BLaER1 (cell line): ENCODE results near the gene BCL11B.

Experiments
- H3K27ac ChIP-seq: shearing (Covaris generic); formaldehyde crosslinking; 2 replicates; pipeline ENCODE4 v1.8.1; 2022
- H3K27me3 ChIP-seq: shearing (Covaris generic); formaldehyde crosslinking; 2 replicates; pipeline ENCODE4 v1.8.1; 2022
- H3K36me3 ChIP-seq: shearing (Covaris generic); formaldehyde crosslinking; 2 replicates; pipeline ENCODE4 v1.8.1; 2022
- H3K4me1 ChIP-seq: shearing (Covaris generic); formaldehyde crosslinking; 2 replicates; pipeline ENCODE4 v1.8.1; 2022
- H3K4me2 ChIP-seq: shearing (Covaris generic); formaldehyde crosslinking; 2 replicates; pipeline ENCODE4 v1.8.1; 2022
- H3K4me3 ChIP-seq: shearing (Covaris generic); formaldehyde crosslinking; 2 replicates; pipeline ENCODE4 v1.8.1; 2022
- H3K9ac ChIP-seq: shearing (Covaris generic); formaldehyde crosslinking; 2 replicates; pipeline ENCODE4 v1.8.1; 2022
- H3K9me3 ChIP-seq: shearing (Covaris generic); formaldehyde crosslinking; 2 replicates; pipeline ENCODE4 v1.8.1; 2022
- H4K20me1 ChIP-seq: shearing (Covaris generic); formaldehyde crosslinking; 2 replicates; pipeline ENCODE4 v1.8.1; 2022
- Cebpa-rat ChIP-seq: shearing (Covaris generic); IDR thresholded peaks from 2 replicates; pipeline ENCODE4 v1.8.1; 2022

The BCL11B gene

DNA sequence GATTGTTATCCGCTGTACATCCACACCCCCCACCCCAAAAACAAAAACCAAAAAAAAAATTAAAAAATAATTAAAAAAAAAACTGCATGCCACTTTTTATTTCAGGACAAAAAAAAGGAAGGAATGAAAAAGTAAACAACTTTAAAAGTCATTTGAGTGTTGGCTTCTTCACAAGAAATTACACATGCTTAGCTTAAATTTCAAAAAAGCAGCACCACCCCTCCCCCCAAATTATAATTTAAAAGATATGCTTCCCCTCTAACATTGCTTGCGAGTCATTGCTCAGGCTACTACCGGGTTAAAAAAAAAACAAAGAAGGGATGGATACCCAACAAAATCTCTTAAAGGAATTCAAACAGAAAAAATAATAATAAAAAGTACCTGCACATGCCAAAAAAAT lies 98.5 kb downstream of the BCL11B start:
- Histone ChIP-seq H3K4me2 (no peak overlapping the region), H3K9me3 (peaks cover 28% of the 10 kb centered on the region), H3K27me3 (no peaks in the 10 kb centered on the region), H3K27ac (no peak overlapping the region), H3K4me1 (peaks cover under 1% of the 10 kb centered on the region; the same call in 1 of the 2 replicates), H3K9ac (no peak overlapping the region), H4K20me1 (peaks cover 56% of the 10 kb centered on the region), H3K4me3 (no peak overlapping the region), H3K36me3 (peaks cover 47% of the 10 kb centered on the region)
- TF ChIP-seq Cebpa-rat, result no peak

DNA sequence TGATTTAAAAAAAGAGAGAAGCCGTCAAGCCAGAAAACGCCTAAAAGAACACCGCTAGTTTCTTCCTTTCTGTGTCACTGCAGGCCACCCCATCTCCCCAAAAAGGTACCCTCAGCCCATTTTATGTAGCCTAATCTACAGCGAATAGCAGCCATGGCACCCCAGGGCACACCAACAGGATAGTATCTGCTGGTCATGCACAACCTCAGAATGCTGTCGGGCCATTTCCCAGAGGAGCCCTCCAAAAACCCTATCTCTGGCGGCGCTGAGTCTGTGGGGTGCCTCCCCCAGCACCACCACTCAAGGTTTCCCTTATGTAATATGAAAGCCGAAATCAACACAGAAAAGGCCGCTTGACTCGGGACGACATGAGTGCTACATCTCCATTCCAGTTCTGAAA lies 98.9 kb downstream of the BCL11B start:
- no peak overlapping the region for H3K4me3 ChIP-seq
- no peaks in the 10 kb centered on the region for H3K4me1 ChIP-seq
- H4K20me1 ChIP-seq, result peaks cover 52% of the 10 kb centered on the region
- no peak overlapping the region for H3K27ac ChIP-seq
- no peak overlapping the region for H3K4me2 ChIP-seq
- no peaks in the 10 kb centered on the region for H3K27me3 ChIP-seq
- peaks cover 47% of the 10 kb centered on the region for H3K36me3 ChIP-seq
- H3K9me3 ChIP-seq, result peaks cover 28% of the 10 kb centered on the region
- H3K9ac ChIP-seq, result no peak overlapping the region
- no peak for TF ChIP-seq Cebpa-rat

DNA sequence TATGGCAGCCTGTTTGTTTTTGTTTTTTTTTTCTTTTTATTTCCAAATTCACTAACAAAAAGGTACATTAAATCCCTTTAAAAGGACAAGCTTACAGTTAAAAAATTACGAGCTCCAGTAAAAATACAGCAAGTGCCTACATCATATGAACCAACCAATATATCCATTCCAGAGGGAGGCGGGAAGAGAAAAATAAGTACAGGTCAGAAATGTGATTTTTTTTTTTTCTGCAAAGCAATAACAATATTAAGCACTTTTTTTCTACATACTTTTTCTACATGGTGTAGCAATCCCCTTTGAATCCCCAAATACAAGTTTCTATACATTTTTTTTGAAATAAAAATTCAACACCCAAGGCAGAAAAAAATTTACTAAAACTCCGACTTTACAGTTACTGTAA lies 100.6 kb downstream of the BCL11B start:
- H3K9ac ChIP-seq, result no peak overlapping the region
- peaks cover 32% of the 10 kb centered on the region for H3K36me3 ChIP-seq
- no peak overlapping the region for H3K4me2 ChIP-seq
- no peaks in the 10 kb centered on the region for H3K4me1 ChIP-seq
- no peak overlapping the region for H3K27ac ChIP-seq
- peaks cover 35% of the 10 kb centered on the region for H4K20me1 ChIP-seq
- H3K9me3 ChIP-seq, result peaks cover 26% of the 10 kb centered on the region
- no peak overlapping the region for H3K4me3 ChIP-seq
- H3K27me3 ChIP-seq, result no peaks in the 10 kb centered on the region
- TF ChIP-seq Cebpa-rat, result no peak

DNA sequence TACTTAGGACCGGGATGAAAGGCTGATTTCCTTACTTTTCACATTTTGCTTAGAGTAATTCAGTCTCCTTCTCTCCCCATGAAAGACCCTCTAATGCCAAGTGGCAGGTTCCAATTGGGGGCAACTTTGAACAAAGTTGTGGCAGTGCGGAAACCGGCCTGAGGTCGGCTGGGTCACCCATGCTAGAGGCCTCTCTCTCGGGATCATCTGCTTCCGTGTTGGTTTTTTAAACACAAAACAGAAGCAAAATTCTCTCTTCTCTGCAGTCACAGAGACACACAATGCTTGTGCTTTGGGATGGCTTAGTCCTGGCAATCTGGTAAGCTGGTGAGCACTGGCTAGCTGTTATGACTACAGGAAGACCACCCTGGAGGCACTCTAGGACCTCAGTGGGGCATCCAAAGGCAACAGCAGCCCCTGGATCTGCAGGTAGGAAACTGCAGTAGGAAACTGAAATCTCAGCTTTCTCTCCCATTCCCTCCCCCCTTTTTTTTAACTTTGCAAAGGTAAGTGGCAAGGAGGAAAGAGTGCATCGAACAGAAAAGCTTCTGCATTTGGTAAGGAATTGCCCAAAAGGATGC lies 102.1 kb downstream of the BCL11B start:
- H3K4me1 ChIP-seq, result no peaks in the 10 kb centered on the region
- no peak for TF ChIP-seq Cebpa-rat
- H3K4me2 ChIP-seq, result no peak overlapping the region
- no peaks in the 10 kb centered on the region for H3K27me3 ChIP-seq
- no peak overlapping the region for H3K27ac ChIP-seq
- H3K4me3 ChIP-seq, result no peak overlapping the region
- H4K20me1 ChIP-seq, result peaks cover 23% of the 10 kb centered on the region
- no peak overlapping the region for H3K9ac ChIP-seq
- peaks cover 11% of the 10 kb centered on the region for H3K9me3 ChIP-seq
- H3K36me3 ChIP-seq, result peaks cover 17% of the 10 kb centered on the region

DNA sequence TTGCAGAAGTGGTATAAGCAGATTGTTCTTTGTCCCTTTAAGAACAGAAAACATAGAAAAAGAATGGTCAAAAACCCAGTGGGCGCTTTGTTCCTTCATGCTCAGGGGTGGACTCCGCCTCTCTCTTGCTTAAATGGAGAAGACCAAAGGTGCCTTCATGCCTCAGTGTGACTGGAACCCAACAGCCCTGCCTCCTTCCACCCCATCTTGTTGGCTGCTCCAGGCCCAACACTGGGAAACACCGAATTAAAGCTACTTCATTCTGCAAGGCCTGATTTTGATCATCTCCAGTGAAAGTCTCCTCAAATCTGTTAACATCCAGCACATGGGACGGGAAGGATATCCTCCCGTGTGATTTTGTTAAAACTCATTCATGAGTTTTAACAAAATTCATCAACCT lies 103.7 kb downstream of the BCL11B start:
- no peak for TF ChIP-seq Cebpa-rat
- H3K9me3 ChIP-seq, result no peaks in the 10 kb centered on the region
- H3K27me3 ChIP-seq, result no peaks in the 10 kb centered on the region
- H4K20me1 ChIP-seq, result peaks cover 13% of the 10 kb centered on the region; the same call in 1 of the 2 replicates
- H3K27ac ChIP-seq, result no peak overlapping the region
- H3K4me1 ChIP-seq, result no peaks in the 10 kb centered on the region
- H3K9ac ChIP-seq, result no peak overlapping the region
- no peak overlapping the region for H3K4me2 ChIP-seq
- peaks cover 5% of the 10 kb centered on the region; the same call in 1 of the 2 replicates for H3K36me3 ChIP-seq
- H3K4me3 ChIP-seq, result no peak overlapping the region

DNA sequence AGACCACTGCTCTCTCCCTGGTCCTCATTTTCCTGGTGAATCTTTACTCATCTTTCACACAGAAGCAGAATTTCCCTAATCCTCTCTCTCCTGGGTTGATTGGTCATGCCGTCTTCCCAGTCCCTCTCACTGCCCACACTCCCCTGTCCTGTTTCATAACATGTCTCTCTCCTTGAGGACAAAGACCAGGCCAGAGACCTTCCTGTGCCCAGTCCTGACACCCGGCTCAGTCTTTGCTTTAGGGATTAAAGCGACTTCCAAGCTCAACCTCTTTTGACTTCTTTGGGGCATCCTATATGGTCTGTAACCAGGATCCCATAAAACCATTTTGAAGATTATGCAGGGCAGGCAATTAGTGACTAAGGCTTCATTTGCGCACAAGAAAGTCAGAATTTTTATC lies 105.5 kb downstream of the BCL11B start:
- no peaks in the 10 kb centered on the region; the same call in 1 of the 2 replicates for H3K9me3 ChIP-seq
- H3K4me1 ChIP-seq, result no peaks in the 10 kb centered on the region
- no peak overlapping the region for H3K4me3 ChIP-seq
- no peaks in the 10 kb centered on the region for H3K36me3 ChIP-seq
- no peak overlapping the region for H3K9ac ChIP-seq
- no peak overlapping the region for H3K4me2 ChIP-seq
- no peak for TF ChIP-seq Cebpa-rat
- no peaks in the 10 kb centered on the region for H3K27me3 ChIP-seq
- H3K27ac ChIP-seq, result no peak overlapping the region
- H4K20me1 ChIP-seq, result 0 out of 2 replicates have a peak, but pooled peaks cover 7% of the 10 kb centered on the region

DNA sequence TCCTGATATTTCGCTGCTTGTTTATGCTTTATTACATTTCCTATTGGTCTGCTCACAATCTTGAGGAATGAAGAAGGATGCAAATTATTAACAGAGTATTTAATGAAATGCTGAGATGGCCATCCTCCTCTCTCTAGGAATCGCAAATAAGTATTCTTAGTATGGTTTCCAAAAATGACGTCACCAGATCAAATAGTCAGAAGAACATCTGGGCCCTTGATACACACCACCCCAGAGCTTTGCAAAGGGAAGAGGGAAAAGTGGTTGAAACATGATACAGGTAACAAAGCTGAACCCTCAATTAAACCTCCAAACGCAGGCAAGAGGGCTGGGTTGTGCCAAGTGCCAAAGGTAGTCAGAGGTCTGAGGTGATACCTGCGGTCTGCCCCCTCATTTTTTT lies 107.3 kb downstream of the BCL11B start:
- TF ChIP-seq Cebpa-rat, result no peak
- Histone ChIP-seq H3K36me3 (no peaks in the 10 kb centered on the region), H4K20me1 (no peaks in the 10 kb centered on the region), H3K9me3 (no peaks in the 10 kb centered on the region; the same call in 1 of the 2 replicates), H3K27me3 (no peaks in the 10 kb centered on the region), H3K9ac (no peak overlapping the region), H3K4me3 (no peak overlapping the region), H3K27ac (no peak overlapping the region), H3K4me1 (no peaks in the 10 kb centered on the region), H3K4me2 (no peak overlapping the region)

DNA sequence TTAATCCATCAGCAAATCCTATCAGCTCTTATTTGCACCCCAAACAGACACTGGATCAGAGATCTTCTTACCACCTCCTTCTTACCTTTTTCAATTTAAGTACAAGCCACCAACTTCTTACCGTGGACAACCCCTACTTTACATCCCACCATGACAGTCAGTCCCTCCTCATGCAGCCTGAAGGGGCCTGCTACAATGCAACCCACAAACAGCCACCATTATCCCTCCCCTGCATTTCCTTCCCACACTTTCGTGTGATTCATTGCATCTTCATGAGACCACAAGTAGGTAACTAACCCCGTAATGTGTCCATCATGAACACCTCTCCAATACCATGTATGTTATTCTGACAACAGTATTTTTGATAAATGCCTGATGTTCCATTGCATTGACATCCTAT lies 108.6 kb downstream of the BCL11B start:
- no peak overlapping the region for H3K9ac ChIP-seq
- H3K4me3 ChIP-seq, result no peak overlapping the region
- no peak for TF ChIP-seq Cebpa-rat
- no peaks in the 10 kb centered on the region for H3K36me3 ChIP-seq
- no peaks in the 10 kb centered on the region; the same call in 1 of the 2 replicates for H3K9me3 ChIP-seq
- H3K27me3 ChIP-seq, result no peaks in the 10 kb centered on the region
- no peaks in the 10 kb centered on the region for H3K4me1 ChIP-seq
- H4K20me1 ChIP-seq, result no peaks in the 10 kb centered on the region
- no peak overlapping the region for H3K27ac ChIP-seq
- H3K4me2 ChIP-seq, result no peak overlapping the region

DNA sequence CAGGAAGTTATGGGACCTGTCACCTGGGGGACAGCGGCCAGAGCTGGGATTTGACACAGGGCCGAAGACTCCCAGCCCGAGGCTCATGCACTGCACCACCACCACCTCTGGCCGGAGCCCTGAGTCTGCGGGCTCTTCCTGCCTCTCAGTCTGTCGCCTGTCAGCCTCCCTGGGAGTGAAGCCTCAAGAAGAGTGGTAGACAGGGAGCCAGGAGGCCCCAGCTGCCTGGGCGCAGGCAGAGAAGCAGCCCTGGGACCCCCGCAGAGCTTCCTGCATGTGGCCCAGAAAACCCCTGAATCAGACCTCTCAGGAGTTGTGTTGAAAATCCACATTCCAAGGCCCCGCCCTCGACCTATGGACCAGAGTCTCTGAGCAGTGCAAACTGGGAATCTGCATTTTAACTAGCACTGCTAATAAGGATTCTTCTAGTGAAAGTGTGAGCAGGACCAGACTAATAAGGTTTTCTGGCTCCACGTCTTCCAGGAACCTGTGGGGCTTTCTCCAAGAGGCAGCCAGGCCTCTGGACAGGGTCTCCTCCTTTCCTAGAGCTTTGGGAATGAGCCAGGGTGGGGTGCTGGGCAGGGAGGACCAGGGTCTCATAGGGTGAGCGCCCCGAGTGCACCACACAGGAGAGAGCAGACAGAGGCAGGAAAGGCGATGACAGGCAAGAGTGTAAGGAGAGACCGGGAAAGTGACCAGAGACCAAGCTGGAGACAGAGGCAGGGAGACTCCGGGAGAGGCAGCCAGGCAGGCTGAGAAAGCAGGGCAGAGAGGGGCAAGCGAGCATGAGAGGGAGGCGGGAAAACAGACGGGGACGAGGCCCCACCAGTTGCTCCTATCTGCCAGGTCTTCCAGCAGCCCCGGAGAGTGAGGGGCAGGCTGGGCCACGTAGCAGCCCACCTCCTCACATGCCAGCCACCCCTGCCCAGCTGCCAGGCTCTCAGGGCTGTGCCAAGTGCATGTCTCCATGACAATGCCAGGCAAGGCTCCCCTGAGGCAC lies 112.4 kb downstream of the BCL11B start:
- no peaks in the 10 kb centered on the region for H3K27me3 ChIP-seq
- no peaks in the 10 kb centered on the region for H3K4me1 ChIP-seq
- no peaks in the 10 kb centered on the region for H3K36me3 ChIP-seq
- H3K9ac ChIP-seq, result no peak overlapping the region
- no peak for TF ChIP-seq Cebpa-rat
- H3K4me2 ChIP-seq, result no peak overlapping the region
- H3K27ac ChIP-seq, result no peak overlapping the region
- H3K9me3 ChIP-seq, result no peaks in the 10 kb centered on the region; the same call in 1 of the 2 replicates
- no peaks in the 10 kb centered on the region for H4K20me1 ChIP-seq
- no peak overlapping the region for H3K4me3 ChIP-seq

DNA sequence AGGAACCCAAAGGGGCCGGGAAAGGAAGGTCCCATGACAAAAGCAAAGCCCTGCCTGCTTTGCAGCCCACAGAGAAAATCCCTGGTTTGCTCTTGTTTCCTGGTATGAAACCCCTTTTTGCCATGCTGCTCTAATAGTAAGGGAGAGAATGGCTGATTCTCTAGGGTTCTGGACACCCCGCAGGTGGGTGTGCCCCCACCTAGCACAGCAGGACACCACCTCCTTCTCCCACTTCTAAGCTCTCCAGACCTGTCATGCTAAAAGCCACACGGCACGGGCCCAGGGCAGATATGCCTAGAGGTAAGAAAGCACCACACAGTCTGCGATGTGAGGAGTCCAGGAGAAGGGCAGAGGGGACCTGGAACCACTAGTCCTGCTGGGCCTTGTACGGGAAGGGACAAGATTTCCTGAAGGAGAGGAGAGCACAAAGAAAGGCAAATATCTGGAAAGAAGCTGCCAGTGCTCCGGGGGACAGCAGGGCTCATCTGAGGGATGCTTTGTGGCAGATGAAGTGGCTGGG lies 113.3 kb downstream of the BCL11B start:
- H3K36me3 ChIP-seq, result no peaks in the 10 kb centered on the region
- H4K20me1 ChIP-seq, result no peaks in the 10 kb centered on the region
- H3K4me3 ChIP-seq, result no peak overlapping the region
- no peaks in the 10 kb centered on the region; the same call in 1 of the 2 replicates for H3K9me3 ChIP-seq
- H3K9ac ChIP-seq, result no peak overlapping the region
- H3K27me3 ChIP-seq, result no peaks in the 10 kb centered on the region
- TF ChIP-seq Cebpa-rat, result no peak
- no peak overlapping the region for H3K27ac ChIP-seq
- no peaks in the 10 kb centered on the region for H3K4me1 ChIP-seq
- H3K4me2 ChIP-seq, result no peak overlapping the region
